Stimulated activated CD8-positive, alpha-beta memory T cell treated with anti-CD3 and anti-CD28 coated beads, Interleukin-12 subunit alpha, Interleukin-12 subunit beta, amount 100 ng/mL, for 1 hour (primary cell): ENCODE data around the gene PRRX1.

Experiments
- DNase-seq: peaks from one replicate; pipeline ENCODE4 v3.0.0-alpha.2; 2020; ENCODE audit warnings: low read depth

The PRRX1 gene

GRCh38 chr1:170692866-170693575 is 29.1 kb downstream of the PRRX1 start:
- no peak for DNase-seq

DNA sequence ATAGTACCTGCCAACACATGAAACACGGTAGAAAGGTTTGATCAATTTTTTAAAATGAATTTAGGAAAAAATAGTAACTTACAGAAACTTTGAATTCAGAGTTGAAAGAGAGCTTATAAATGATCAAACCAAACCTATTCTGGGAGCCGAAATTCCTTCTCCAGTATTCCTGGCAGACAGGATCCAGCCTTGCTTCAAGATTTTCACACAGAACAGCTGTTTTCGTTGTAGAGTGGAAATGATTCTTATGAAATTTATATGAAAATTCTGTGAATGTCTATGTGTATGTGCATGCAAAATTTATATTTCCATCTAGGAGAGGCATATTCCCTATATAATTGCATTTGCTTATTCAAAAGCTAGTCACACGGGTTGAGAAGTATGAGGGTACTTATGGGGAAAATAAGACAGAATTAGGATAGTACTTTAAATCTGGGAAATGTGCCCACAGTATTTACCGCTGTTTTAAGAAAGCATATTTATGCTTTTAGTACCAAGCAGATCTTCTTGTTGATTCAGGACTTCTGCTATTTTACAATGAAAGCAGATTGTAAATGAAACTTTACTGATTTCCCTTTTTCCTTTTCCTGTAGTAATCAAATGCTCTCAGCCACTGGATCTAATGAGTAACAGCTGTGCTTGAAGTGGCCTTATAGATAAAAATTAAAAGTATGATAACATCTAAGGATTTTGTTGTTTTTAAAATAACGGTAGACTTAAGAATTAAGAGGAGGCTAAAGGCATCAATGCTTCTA is 30.4 kb downstream of the PRRX1 start:
- DNase-seq = no peak

GRCh38 chr1:170695955-170696590 is 32.1 kb downstream of the PRRX1 start:
- no peak for DNase-seq

GRCh38 chr1:170696591-170697290 is 32.8 kb downstream of the PRRX1 start:
- DNase-seq = no peak

- DNase-seq = no peak
Observed at GRCh38 chr1:170697316-170697715, 33.4 kb downstream of the PRRX1 start.

GRCh38 chr1:170698301-170699275 is 34.7 kb downstream of the PRRX1 start:
- no peak for DNase-seq

DNA sequence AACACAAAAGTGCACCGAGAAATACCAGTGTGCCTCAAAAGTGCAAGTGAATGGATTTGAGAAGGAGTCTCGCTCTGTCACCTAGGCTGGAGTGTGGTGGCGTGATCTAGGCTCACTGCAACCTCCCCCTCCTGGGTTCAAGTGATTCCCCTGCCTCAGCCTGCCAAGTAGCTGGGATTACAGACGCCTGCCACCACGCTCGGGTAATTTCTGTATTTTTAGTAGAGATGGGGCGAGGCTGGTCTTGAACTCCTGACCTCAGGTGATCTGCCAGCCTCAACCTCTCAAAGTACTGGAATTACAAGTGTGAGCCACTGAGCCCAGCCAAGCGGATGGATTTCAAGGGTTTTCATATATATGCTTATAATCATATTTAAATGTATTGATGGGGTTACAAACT is 35.8 kb downstream of the PRRX1 start:
- no peak for DNase-seq

- DNase-seq = no peak
Observed at GRCh38 chr1:170700842-170701615, 37.1 kb downstream of the PRRX1 start.

- DNase-seq = no peak
Observed at GRCh38 chr1:170701962-170702361, 38.0 kb downstream of the PRRX1 start.

DNA sequence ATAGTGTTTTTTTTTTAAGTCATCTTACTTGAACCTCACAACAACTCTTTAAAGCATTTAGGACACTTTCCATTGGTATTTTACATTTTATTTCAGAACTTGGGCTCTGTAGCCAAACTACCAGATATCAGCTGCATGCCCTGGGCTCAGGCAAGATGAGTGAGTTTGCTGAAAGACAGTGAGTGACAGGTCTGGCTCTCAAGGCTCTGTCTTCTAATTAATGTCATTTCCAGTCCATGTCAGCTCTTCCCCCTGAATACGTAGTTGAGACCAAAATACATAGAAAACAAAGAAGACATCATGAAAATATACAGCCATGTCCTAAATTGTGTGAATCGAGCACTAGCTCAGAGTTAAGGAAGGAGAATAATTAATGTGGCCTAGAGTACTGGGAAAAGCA is 39.7 kb downstream of the PRRX1 start:
- DNase-seq = no peak

DNA sequence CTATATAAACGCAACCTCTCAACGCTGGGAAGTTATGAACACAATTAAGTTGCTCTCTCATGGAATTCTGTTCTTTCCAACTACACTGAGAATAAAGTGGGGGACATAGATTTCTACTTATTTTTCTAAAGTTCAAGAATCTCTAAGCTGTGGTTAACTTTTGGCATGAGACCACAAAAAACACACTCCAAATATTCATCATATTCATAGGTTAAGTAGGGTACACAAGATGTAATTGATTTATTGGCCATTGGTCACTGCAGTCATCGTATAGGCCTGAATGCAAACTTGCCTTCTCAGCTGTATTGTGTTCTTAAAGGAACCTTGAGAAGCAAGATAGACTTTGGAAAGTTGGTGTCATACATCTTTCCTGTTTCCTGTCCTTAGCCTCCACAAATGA is 40.3 kb downstream of the PRRX1 start:
- DNase-seq = no peak

DNA sequence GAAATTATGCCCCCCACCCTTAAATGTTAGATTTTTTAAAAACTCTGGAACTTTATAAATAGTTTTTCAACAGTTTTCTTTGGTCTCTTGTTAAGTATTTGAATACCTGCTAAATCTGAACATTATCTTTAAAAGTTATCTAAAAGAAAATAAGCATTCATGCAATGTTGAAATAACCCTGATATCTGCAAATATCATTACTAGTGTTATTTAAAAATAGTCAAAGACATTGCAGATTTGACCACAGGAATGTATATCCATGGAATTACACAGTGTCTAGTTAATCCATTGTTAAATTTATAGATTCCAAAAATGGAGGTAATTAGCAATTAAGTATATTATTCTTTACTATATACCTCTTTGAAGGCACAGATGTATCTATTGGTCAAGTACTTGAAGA is 42.0 kb downstream of the PRRX1 start:
- no peak for DNase-seq

DNA sequence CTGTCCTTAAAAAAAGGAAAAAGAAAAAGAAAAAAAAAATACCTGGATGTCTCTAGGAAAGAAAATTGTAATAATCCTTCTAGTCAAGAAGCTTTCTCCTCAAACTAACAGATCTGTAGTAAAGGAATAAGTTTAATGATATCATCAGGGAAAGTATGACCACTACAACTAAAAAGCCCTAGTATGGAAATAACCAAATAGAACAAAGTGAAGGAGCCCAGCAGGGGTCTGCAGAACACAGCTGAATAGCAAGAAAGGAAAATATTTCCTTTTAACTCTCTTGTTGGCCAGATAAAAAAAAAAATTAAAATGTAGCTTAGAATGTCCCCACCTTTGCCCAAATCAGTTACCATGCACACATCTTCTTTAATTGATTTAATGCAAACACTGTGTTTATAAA is 43.2 kb downstream of the PRRX1 start:
- DNase-seq = no peak

- DNase-seq = no peak
Observed at GRCh38 chr1:170707959-170708655, 44.2 kb downstream of the PRRX1 start.

GRCh38 chr1:170711682-170712081 is 47.8 kb downstream of the PRRX1 start:
- DNase-seq = no peak

DNA sequence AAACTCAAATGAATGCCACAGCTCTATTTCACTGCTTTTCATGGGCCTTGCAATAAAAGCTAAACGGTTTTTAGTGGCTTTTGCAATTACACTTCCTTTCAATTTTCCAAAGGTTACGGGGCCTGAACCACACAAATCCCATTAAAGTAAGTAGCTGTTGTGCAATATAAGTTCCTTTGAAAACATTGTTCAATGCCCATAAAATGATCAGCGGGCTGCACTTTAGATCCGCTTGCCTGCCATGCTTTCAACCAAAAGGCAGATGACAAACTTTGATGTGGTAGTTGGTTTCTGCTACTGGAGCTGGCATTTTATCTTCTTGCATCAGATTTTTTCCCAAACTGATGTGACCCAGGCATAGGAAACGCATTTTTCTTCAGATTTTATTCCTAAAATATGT is 50.2 kb downstream of the PRRX1 start:
- no peak for DNase-seq

- DNase-seq = no peak
Observed at GRCh38 chr1:170714938-170715337, 51.0 kb downstream of the PRRX1 start.

DNA sequence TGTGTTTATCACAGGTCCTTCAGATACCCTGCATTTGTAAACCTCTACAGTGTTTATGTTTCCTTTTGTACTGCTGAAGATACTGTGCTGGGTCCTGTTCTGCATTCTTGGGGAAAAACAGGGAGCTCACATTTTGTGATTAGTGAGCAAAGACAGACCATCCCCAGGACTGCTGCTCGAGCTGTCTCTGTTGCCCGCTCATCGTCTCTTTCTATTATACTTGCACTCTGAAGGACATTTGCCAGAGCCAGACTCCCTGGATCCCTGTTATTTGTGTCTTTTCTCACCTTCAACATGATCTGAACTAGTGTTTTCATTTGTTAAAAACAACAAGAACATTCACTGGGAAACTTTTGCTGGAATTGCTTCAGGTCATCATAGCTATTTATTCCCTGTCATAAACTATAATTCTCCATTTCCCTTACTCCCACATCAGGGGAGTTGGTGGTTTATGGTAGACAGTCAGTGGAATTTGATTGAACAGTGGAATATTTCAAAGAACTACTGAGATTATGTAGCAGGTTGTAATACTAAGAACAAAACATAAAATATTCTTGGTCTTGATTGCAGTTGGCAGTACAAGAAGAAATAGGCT is 53.0 kb downstream of the PRRX1 start:
- no peak for DNase-seq

DNA sequence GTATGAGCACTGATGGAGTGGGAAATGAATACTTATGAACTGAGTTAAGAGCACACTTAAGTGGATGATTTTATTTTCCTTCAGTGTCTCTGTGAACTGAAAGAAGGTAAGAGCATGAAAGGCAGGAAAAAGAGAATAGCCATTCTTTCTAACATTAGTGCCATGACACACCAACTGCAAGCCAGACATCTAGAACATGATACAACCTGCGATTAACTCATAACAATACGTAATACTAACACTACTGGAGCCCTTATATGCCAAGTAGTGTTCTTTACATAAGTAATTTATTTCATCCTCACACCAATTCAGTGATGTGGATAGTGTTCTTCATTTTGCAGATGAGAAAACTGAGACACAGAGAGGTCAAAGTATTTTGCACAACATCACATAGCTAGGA is 56.7 kb downstream of the PRRX1 start:
- DNase-seq = no peak

DNA sequence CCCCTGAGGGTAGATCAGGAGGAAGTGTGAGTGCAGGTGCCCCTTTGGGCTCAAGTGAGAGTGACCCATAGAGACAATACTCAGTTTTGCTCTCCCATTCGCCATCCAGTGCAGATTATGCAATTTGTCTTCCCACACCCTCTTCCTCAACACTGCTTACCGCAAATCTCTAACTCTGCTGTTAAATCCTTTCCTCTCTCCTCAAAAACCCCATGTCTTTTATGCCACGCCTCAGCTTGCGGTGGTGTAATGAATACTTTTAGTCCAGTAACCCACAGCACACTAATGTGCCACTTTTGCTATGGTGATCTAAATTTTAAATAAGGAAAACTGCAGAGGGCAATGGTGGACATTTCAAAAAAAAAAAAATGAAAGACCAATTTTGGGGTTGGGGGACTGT is 57.7 kb downstream of the PRRX1 start:
- no peak for DNase-seq
